Activated CD4-positive, alpha-beta T cell treated with anti-CD3 and anti-CD28 coated beads, Interleukin-2, amount 50 U/mL, for 4 hours (primary cell): ENCODE results near the gene ACE.

Experiments used
- DNase-seq, 2 experiments: peaks; one replicate each; pipeline ENCODE4 v3.0.0-alpha.2; 2020

Gene ACE

GRCh38 chr17:63475491-63476412 lies 1.1 kb upstream of the ACE start:
- DNase-seq: no peak

GRCh38 chr17:63476459-63476853 lies 405 bp upstream of the ACE start:
- DNase-seq: peak in 1 of 2 experiments; percentile 9

- DNase-seq: no peak
Measured at GRCh38 chr17:63477480-63478440, 899 bp downstream of the ACE start.

- peak; percentile 74 to 77 for DNase-seq
Measured at GRCh38 chr17:63478814-63479494, 2.1 kb downstream of the ACE start.

GRCh38 chr17:63479495-63480184 lies 2.8 kb downstream of the ACE start:
- DNase-seq: no peak

- no peak for DNase-seq
Measured at GRCh38 chr17:63480192-63480784, 3.4 kb downstream of the ACE start.

GRCh38 chr17:63480826-63481487 lies 4.1 kb downstream of the ACE start:
- DNase-seq: no peak

- DNase-seq: no peak
Measured at GRCh38 chr17:63481488-63481870, 4.6 kb downstream of the ACE start.

GRCh38 chr17:63482509-63482908 lies 5.6 kb downstream of the ACE start:
- DNase-seq: no peak

- no peak for DNase-seq
Measured at GRCh38 chr17:63483038-63483437, 6.2 kb downstream of the ACE start.

GRCh38 chr17:63483655-63484575 lies 7.1 kb downstream of the ACE start:
- DNase-seq: no peak

GRCh38 chr17:63486317-63487013 lies 9.6 kb downstream of the ACE start:
- DNase-seq: no peak

GRCh38 chr17:63487014-63487339 lies 10.1 kb downstream of the ACE start:
- no peak for DNase-seq

- no peak for DNase-seq
Measured at GRCh38 chr17:63488851-63489250, 12.0 kb downstream of the ACE start.

GRCh38 chr17:63489291-63489690 lies 12.4 kb downstream of the ACE start:
- DNase-seq: no peak

GRCh38 chr17:63490329-63490728 lies 13.5 kb downstream of the ACE start:
- DNase-seq: no peak

- DNase-seq: no peak
Measured at GRCh38 chr17:63490858-63491400, 14.1 kb downstream of the ACE start.

GRCh38 chr17:63491413-63491812 lies 14.6 kb downstream of the ACE start:
- DNase-seq: no peak

GRCh38 chr17:63491977-63492618 lies 15.2 kb downstream of the ACE start:
- no peak for DNase-seq
